ENCODE results near the gene RIPOR3. TPM values are rescaled to one million over a fixed set of nuclear protein-coding genes. Genes with fewer than 3 reads are reported as not detected.

The RIPOR3 gene
- total and polyA plus RNA-seq, 4 donors = 5.6 to 90.3 (median 16.3) TPM

DNA sequence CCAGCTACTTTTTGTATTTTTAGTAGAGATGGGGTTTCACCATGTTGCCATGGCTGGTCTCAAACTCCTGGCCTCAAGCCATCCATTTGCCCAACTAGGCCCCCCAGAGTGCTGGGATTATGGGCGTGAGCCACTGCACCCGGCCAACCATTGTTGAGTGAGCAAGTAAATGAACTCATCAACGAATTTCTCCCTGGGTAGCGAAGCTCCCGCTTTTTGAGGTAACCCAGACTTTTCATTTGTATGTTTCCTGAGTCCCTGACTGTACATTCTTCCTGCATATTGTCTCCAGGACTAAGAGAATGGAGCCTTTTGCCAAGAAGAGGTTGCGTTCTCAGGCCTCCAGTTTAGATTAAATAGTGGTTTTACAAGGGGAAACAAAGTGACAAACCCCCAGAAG, 36.4 kb downstream of the RIPOR3 start:
- H3K4me1 ChIP-seq (ENCODE audit: control insufficient read depth in 4 of 4, insufficient read depth in 4 of 4, low read length in 3 of 4) = peaks cover 12 to 29% (median 19%) of the 10 kb centered on the region in 4 donors
- H3K27ac ChIP-seq (ENCODE audit: low read depth in 1 of 2, low read length in 2 of 2) = peak overlapping the region; percentile 52 to 53
- H3K27me3 ChIP-seq (ENCODE audit: control insufficient read depth in 4 of 4, insufficient read depth in 4 of 4, low read length in 3 of 4) = no peaks in the 10 kb centered on the region
- peak overlapping the region in 1 of 2 donors; percentile 18 for H3K9ac ChIP-seq (ENCODE audit: low read depth in 1 of 2, low read length in 2 of 2)
- H3K36me3 ChIP-seq (ENCODE audit: control insufficient read depth in 4 of 4, insufficient read depth in 3 of 4, low read depth in 1 of 4, low read length in 3 of 4) = no peaks in the 10 kb centered on the region
- TF ChIP-seq JUND (IDR thresholded peaks at IDR 0.05) = no peak
- no peak for TF ChIP-seq TAF1 (conservative IDR thresholded peaks at IDR 0.05)
- no peak for TF ChIP-seq FOXA2 (IDR thresholded peaks at IDR 0.05)
- TF ChIP-seq FOXA1 (IDR thresholded peaks at IDR 0.05) = no peak
- no peak for TF ChIP-seq NR2F2 (IDR thresholded peaks at IDR 0.05)
- TF ChIP-seq SP1 (IDR thresholded peaks at IDR 0.05) = no peak
- TF ChIP-seq, protein P1, sequence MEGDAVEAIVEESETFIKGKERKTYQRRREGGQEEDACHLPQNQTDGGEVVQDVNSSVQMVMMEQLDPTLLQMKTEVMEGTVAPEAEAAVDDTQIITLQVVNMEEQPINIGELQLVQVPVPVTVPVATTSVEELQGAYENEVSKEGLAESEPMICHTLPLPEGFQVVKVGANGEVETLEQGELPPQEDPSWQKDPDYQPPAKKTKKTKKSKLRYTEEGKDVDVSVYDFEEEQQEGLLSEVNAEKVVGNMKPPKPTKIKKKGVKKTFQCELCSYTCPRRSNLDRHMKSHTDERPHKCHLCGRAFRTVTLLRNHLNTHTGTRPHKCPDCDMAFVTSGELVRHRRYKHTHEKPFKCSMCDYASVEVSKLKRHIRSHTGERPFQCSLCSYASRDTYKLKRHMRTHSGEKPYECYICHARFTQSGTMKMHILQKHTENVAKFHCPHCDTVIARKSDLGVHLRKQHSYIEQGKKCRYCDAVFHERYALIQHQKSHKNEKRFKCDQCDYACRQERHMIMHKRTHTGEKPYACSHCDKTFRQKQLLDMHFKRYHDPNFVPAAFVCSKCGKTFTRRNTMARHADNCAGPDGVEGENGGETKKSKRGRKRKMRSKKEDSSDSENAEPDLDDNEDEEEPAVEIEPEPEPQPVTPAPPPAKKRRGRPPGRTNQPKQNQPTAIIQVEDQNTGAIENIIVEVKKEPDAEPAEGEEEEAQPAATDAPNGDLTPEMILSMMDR (IDR thresholded peaks at IDR 0.05; ENCODE audit: low read depth, low read length, missing input control) = no peak
- TF ChIP-seq RAD21 (IDR thresholded peaks at IDR 0.05) = no peak
- TF ChIP-seq, protein P2, sequence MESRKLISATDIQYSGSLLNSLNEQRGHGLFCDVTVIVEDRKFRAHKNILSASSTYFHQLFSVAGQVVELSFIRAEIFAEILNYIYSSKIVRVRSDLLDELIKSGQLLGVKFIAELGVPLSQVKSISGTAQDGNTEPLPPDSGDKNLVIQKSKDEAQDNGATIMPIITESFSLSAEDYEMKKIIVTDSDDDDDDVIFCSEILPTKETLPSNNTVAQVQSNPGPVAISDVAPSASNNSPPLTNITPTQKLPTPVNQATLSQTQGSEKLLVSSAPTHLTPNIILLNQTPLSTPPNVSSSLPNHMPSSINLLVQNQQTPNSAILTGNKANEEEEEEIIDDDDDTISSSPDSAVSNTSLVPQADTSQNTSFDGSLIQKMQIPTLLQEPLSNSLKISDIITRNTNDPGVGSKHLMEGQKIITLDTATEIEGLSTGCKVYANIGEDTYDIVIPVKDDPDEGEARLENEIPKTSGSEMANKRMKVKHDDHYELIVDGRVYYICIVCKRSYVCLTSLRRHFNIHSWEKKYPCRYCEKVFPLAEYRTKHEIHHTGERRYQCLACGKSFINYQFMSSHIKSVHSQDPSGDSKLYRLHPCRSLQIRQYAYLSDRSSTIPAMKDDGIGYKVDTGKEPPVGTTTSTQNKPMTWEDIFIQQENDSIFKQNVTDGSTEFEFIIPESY (IDR thresholded peaks at IDR 0.05) = no peak
- TF ChIP-seq HNF4G (IDR thresholded peaks at IDR 0.05) = no peak
- no peak for TF ChIP-seq REST (IDR thresholded peaks at IDR 0.05)
- no peak overlapping the region for H3K4me3 ChIP-seq (ENCODE audit: low read depth in 1 of 3, low read length in 3 of 3)
- no peak for DNase-seq (ENCODE audit: low spot score)
- 75% methylated on average over 6 of the region's 6 CpGs for WGBS
- H3K9me3 ChIP-seq (ENCODE audit: control insufficient read depth in 4 of 4, low read length in 3 of 4) = no peaks in the 10 kb centered on the region

- Histone ChIP-seq H3K36me3 (ENCODE audit: control insufficient read depth in 4 of 4, insufficient read depth in 3 of 4, low read depth in 1 of 4, low read length in 3 of 4) (no peaks in the 10 kb centered on the region), H3K9ac (ENCODE audit: low read depth in 1 of 2, low read length in 2 of 2) (no peak overlapping the region), H3K27me3 (ENCODE audit: control insufficient read depth in 4 of 4, insufficient read depth in 4 of 4, low read length in 3 of 4) (no peaks in the 10 kb centered on the region), H3K9me3 (ENCODE audit: control insufficient read depth in 4 of 4, low read length in 3 of 4) (no peaks in the 10 kb centered on the region), H3K4me3 (ENCODE audit: low read depth in 1 of 3, low read length in 3 of 3) (no peak overlapping the region), H3K4me1 (ENCODE audit: control insufficient read depth in 4 of 4, insufficient read depth in 4 of 4, low read length in 3 of 4) (peaks cover 6 to 16% (median 12%) of the 10 kb centered on the region in 4 donors), H3K27ac (ENCODE audit: low read depth in 1 of 2, low read length in 2 of 2) (peak overlapping the region in 1 of 2 donors; percentile 25)
- 84% methylated on average over 11 of the region's 11 CpGs for WGBS
- TF ChIP-seq YY1 (IDR thresholded peaks at IDR 0.05) = no peak
- DNase-seq (ENCODE audit: low spot score) = no peak
These were observed 38.5 kb downstream of the RIPOR3 start for GRCh38 chr20:50652702-50653294.

Measured in liver (tissue), 9 donors.